Measurements from ENCODE around the gene ANKS4B. TPM values are rescaled to one million over a fixed set of nuclear protein-coding genes. Genes with fewer than 3 reads are reported as not detected.

Gene ANKS4B
- polyA plus RNA-seq, 3 donors = not detected

DNA sequence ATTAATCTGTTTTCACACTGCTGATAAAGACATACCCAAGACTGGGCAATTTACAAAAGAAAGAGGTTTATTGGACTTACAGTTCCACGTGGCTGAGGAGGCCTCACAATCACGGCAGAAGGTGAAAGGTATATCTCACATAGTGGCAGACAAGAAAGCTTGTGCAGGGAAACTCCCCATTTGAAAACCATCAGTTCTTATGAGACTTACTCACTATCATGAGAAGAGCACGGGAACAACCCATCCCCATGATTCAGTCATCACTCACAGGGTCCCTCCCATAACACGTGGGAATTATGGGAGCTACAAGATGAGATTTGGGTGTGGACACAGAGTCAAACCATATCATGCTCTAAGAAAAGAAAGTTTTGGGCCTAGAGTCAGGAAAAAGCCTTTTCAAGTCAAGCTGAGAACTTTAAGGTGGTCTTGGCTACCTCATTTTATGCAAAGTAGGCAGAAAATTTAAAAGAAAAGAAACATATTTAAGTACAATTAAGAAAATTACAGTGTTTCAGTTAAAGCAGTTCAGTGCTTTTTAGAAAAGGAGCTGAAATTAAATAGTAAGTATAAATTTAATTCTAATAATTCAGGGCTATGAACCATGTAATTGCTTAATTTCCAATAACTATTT lies 69.5 kb downstream of the ANKS4B start:
- Histone ChIP-seq H3K79me2 (ENCODE audit: insufficient read depth, low read length) (no peaks in the 10 kb centered on the region), H2AFZ (ENCODE audit: insufficient read depth, low read depth, low read length, poor library complexity, severe bottlenecking) (no peak overlapping the region), H3K27me3 (ENCODE audit: control insufficient read depth in 2 of 2, insufficient read depth in 2 of 2, low read length in 2 of 2) (peaks cover 0 to under 1% of the 10 kb centered on the region in 2 donors), H4K20me1 (ENCODE audit: insufficient read depth, low read length) (no peaks in the 10 kb centered on the region), H3K4me3 (replicated peaks in 1 of 3; ENCODE audit: low read depth in 2 of 3, low read length in 3 of 3) (no peak overlapping the region), H3K4me1 (ENCODE audit: control insufficient read depth in 1 of 2, insufficient read depth in 2 of 2, low read length in 2 of 2) (peaks cover 19 to 21% of the 10 kb centered on the region in 2 donors), H3K4me2 (replicated peaks; ENCODE audit: extremely low read depth, low read length, poor library complexity, severe bottlenecking) (no peak overlapping the region), H3K27ac (ENCODE audit: low read depth in 1 of 2, low read length in 2 of 2) (no peak overlapping the region), H3K9me3 (replicated peaks in 1 of 2; ENCODE audit: control insufficient read depth in 1 of 2, insufficient read depth in 1 of 2, low read length in 2 of 2) (no peaks in the 10 kb centered on the region), H3K36me3 (replicated peaks in 1 of 2; ENCODE audit: control insufficient read depth in 1 of 2, insufficient read depth in 2 of 2, low read length in 2 of 2) (no peaks in the 10 kb centered on the region), H3K9ac (ENCODE audit: insufficient read depth, low read length, poor library complexity, severe bottlenecking) (no peak overlapping the region)
- Mint-ChIP-seq H3K27me3 (ENCODE audit: low read depth in 3 of 3) (peaks cover 2 to 13% (median 3%) of the 10 kb centered on the region in 3 donors), H3K27ac (no peak overlapping the region), H3K4me1 (peaks cover 25% of the 10 kb centered on the region), H3K4me3 (no peak overlapping the region), H3K36me3 (no peaks in the 10 kb centered on the region), H3K9me3 (no peaks in the 10 kb centered on the region)
- DNase-seq = peak in 1 of 3 donors; percentile 61
- TF ChIP-seq, protein P1, sequence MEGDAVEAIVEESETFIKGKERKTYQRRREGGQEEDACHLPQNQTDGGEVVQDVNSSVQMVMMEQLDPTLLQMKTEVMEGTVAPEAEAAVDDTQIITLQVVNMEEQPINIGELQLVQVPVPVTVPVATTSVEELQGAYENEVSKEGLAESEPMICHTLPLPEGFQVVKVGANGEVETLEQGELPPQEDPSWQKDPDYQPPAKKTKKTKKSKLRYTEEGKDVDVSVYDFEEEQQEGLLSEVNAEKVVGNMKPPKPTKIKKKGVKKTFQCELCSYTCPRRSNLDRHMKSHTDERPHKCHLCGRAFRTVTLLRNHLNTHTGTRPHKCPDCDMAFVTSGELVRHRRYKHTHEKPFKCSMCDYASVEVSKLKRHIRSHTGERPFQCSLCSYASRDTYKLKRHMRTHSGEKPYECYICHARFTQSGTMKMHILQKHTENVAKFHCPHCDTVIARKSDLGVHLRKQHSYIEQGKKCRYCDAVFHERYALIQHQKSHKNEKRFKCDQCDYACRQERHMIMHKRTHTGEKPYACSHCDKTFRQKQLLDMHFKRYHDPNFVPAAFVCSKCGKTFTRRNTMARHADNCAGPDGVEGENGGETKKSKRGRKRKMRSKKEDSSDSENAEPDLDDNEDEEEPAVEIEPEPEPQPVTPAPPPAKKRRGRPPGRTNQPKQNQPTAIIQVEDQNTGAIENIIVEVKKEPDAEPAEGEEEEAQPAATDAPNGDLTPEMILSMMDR (IDR thresholded peaks at IDR 0.05) = no peak
- intact Hi-C loops (cut with micrococcal nuclease) = loop anchor here in 1 of 2 donors (5.0 kb wide), 1 partner anchor 59 kb away; no protein-coding TSS in a partner anchor
- WGBS (ENCODE audit: insufficient coverage) = 100% methylated on average over 1 of the region's 4 CpGs

Other genes with a start within 250 kb of the ANKS4B start
- gene DNAH3, start 82.9 kb upstream of the ANKS4B start, polyA plus RNA-seq = not detected
- 10 to 100 TPM; 10.1 to 24.3 (median 17.9) TPM for gene LDAF1, start 75.0 kb upstream of the ANKS4B start, polyA plus RNA-seq
- gene ZP2, start 22.1 kb upstream of the ANKS4B start, polyA plus RNA-seq = not detected
- gene CRYM, start 44.6 kb downstream of the ANKS4B start, polyA plus RNA-seq = not detected

Data from CD14-positive monocyte (primary cell).